ENCODE results near the gene PHF1. TPM values are rescaled to one million over a fixed set of nuclear protein-coding genes. Genes with fewer than 3 reads are reported as not detected.
A peak's percentile ranks its signal among the peaks of the same experiment; 100 is the strongest.

PHF1 gene
- total RNA-seq, 2 donors from 2014 or later: 71.4 to 75.7 TPM

DNA sequence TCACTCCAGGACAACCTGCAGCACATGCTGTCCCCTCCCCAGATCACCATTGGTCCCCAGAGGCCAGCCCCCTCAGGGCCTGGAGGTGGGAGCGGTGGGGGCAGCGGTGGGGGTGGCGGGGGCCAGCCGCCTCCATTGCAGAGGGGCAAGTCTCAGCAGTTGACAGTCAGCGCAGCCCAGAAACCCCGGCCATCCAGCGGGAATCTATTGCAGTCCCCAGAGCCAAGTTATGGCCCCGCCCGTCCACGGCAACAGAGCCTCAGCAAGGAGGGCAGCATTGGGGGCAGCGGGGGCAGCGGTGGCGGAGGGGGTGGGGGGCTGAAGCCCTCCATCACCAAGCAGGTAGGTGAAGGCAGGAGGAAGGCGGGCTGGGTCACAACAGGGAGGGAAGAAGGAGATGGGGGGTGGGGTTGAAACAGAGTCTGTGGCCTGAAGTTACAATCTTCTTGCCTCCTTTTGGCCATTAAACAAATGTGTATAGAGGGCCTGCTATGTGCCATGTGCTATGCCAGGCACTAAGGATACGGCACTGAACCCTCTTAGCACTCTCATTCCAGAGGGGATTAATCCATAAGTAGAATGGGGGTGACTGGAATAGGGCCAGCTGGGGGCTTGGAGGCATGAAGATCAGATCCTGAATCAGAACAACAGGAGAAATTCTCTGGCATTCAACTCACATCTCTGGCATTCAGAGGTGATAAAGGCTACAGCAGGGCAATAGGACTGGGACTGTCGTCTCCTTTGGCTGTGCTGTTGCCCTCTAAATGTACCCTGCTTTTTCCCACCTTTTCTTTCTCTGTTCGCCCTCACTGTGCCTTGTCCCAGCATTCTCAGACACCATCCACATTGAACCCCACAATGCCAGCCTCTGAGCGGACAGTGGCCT lies 33.0 kb downstream of the PHF1 start:
- H3K27me3 Mint-ChIP-seq (ENCODE audit: insufficient read depth): no peaks in the 10 kb centered on the region
- no peak overlapping the region for H3K27ac Mint-ChIP-seq
- WGBS, 2 experiments (ENCODE audit: insufficient coverage in 1 of 2, insufficient read length in 1 of 2): 95 to 100% methylated on average over 6 to 18 of the region's 18 CpGs
- Histone ChIP-seq H3K36me3 (ENCODE audit: control insufficient read depth, insufficient read depth, low read length) (peaks cover 70% of the 10 kb centered on the region), H3K27ac (ENCODE audit: low read depth, low read length) (no peak overlapping the region), H3K4me3 (ENCODE audit: low read length) (no peak overlapping the region), H3K9ac (ENCODE audit: extremely low read depth, low read length, poor library complexity, severe bottlenecking) (no peak overlapping the region), H3K27me3 (ENCODE audit: control insufficient read depth, insufficient read depth, low read length, poor library complexity, severe bottlenecking) (no peaks in the 10 kb centered on the region), H3K9me3 (ENCODE audit: control insufficient read depth, low read length) (no peaks in the 10 kb centered on the region), H3K4me1 (ENCODE audit: control insufficient read depth, insufficient read depth, low read length) (no peaks in the 10 kb centered on the region)
- H3K9me3 Mint-ChIP-seq: no peaks in the 10 kb centered on the region
- no peak for DNase-seq
- H3K36me3 Mint-ChIP-seq (ENCODE audit: low read depth): peaks cover 74% of the 10 kb centered on the region
- TF ChIP-seq, protein P1, sequence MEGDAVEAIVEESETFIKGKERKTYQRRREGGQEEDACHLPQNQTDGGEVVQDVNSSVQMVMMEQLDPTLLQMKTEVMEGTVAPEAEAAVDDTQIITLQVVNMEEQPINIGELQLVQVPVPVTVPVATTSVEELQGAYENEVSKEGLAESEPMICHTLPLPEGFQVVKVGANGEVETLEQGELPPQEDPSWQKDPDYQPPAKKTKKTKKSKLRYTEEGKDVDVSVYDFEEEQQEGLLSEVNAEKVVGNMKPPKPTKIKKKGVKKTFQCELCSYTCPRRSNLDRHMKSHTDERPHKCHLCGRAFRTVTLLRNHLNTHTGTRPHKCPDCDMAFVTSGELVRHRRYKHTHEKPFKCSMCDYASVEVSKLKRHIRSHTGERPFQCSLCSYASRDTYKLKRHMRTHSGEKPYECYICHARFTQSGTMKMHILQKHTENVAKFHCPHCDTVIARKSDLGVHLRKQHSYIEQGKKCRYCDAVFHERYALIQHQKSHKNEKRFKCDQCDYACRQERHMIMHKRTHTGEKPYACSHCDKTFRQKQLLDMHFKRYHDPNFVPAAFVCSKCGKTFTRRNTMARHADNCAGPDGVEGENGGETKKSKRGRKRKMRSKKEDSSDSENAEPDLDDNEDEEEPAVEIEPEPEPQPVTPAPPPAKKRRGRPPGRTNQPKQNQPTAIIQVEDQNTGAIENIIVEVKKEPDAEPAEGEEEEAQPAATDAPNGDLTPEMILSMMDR (conservative IDR thresholded peaks at IDR 0.05): no peak
- no peaks in the 10 kb centered on the region for H3K4me1 Mint-ChIP-seq
- H3K4me3 Mint-ChIP-seq: no peak overlapping the region

DNA sequence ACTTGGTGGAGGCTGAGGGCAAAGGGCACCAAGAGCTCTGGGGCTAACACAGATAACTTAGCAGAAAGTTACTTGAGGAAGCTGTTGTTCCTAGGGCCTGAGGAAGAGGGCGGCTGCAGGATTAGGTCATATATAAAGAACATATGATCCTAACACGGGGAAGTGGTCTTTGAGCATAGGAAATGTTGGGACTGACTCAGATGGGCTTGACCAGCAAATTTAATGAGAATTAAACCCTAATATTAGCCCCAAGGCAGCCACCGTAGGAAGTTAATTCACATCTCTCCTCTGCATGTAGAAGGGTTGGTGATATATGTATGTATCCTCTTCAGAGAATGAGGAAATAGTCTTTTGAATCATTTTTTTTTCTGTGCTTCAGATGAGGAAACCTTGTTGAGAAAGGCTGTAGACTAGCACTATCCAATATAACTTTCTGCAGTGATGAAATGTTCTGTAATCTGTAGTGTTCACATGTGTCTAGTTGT lies 34.3 kb downstream of the PHF1 start:
- Mint-ChIP-seq H3K36me3 (ENCODE audit: low read depth) (peaks cover 74% of the 10 kb centered on the region), H3K4me3 (no peak overlapping the region)
- 85 to 100% methylated on average over 2 to 3 of the region's 3 CpGs for WGBS, 2 experiments (ENCODE audit: insufficient coverage in 1 of 2, insufficient read length in 1 of 2)

DNA sequence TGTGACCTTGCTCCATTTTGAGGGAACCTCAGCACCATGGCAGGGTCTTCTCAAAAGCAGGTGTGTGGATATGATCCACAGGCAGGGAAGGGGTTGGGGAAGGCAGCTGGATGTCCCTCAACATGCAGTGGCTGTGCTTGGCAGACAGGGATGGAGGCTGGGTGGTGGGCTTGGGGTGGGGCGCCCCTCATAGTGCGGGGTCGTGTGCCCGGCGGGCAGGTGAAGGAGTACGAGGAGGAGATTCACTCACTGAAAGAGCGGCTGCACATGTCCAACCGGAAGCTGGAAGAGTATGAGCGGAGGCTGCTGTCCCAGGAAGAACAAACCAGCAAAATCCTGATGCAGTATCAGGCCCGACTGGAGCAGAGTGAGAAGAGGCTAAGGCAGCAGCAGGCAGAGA lies 35.5 kb downstream of the PHF1 start:
- no peak for DNase-seq
- Mint-ChIP-seq H3K4me3 (no peak overlapping the region), H3K9me3 (no peaks in the 10 kb centered on the region), H3K27me3 (ENCODE audit: insufficient read depth) (no peaks in the 10 kb centered on the region), H3K4me1 (no peaks in the 10 kb centered on the region), H3K27ac (peak overlapping the region; percentile 29), H3K36me3 (ENCODE audit: low read depth) (peaks cover 67% of the 10 kb centered on the region)
- Histone ChIP-seq H3K27ac (ENCODE audit: low read depth, low read length) (no peak overlapping the region), H3K4me3 (ENCODE audit: low read length) (no peak overlapping the region), H3K4me1 (ENCODE audit: control insufficient read depth, insufficient read depth, low read length) (no peaks in the 10 kb centered on the region), H3K9ac (ENCODE audit: extremely low read depth, low read length, poor library complexity, severe bottlenecking) (no peak overlapping the region), H3K9me3 (ENCODE audit: control insufficient read depth, low read length) (no peaks in the 10 kb centered on the region), H3K36me3 (ENCODE audit: control insufficient read depth, insufficient read depth, low read length) (peaks cover 71% of the 10 kb centered on the region), H3K27me3 (ENCODE audit: control insufficient read depth, insufficient read depth, low read length, poor library complexity, severe bottlenecking) (no peaks in the 10 kb centered on the region)
- TF ChIP-seq, protein P1 (conservative IDR thresholded peaks at IDR 0.05): no peak
- 90 to 95% methylated on average over 10 of the region's 10 CpGs for WGBS, 2 experiments (ENCODE audit: insufficient coverage in 1 of 2, insufficient read length in 1 of 2)

More for the DNA sequence above, 34.3 kb downstream of the PHF1 start:
- Histone ChIP-seq H3K27ac (ENCODE audit: low read depth, low read length) (no peak overlapping the region), H3K4me3 (ENCODE audit: low read length) (no peak overlapping the region), H3K27me3 (ENCODE audit: control insufficient read depth, insufficient read depth, low read length, poor library complexity, severe bottlenecking) (no peaks in the 10 kb centered on the region), H3K9ac (ENCODE audit: extremely low read depth, low read length, poor library complexity, severe bottlenecking) (no peak overlapping the region), H3K9me3 (ENCODE audit: control insufficient read depth, low read length) (no peaks in the 10 kb centered on the region), H3K36me3 (ENCODE audit: control insufficient read depth, insufficient read depth, low read length) (peaks cover 77% of the 10 kb centered on the region), H3K4me1 (ENCODE audit: control insufficient read depth, insufficient read depth, low read length) (no peaks in the 10 kb centered on the region)
- Mint-ChIP-seq H3K27me3 (ENCODE audit: insufficient read depth) (no peaks in the 10 kb centered on the region), H3K4me1 (no peaks in the 10 kb centered on the region), H3K9me3 (no peaks in the 10 kb centered on the region), H3K27ac (no peak overlapping the region)
- TF ChIP-seq, protein P1 (conservative IDR thresholded peaks at IDR 0.05): no peak
- DNase-seq: no peak
